DOHH2 (cell line): ENCODE data around the gene PCDHGC4.
A peak's percentile ranks its signal among the peaks of the same experiment; 100 is the strongest.

Experiments
- H3F3A ChIP-seq: fragments of 200-600 bp; sonication (generic), shearing (Covaris generic); 2 replicates; pipeline ENCODE4 v1.6.0; 2016; ENCODE audit warnings: antibody characterized with exemption, mild to moderate bottlenecking; ENCODE audit not compliant: control insufficient read depth, insufficient read depth
- H3K27ac ChIP-seq: fragments of 200-600 bp; sonication (generic); 2 replicates; pipeline ENCODE4 v1.5.1; 2014; ENCODE audit warnings: low read depth, mild to moderate bottlenecking, low read length, moderate library complexity
- H3K27me3 ChIP-seq: fragments of 200-600 bp; sonication (generic); 2 replicates; pipeline ENCODE4 v1.6.1; 2014; ENCODE audit warnings: mild to moderate bottlenecking, low read length, mixed read lengths; ENCODE audit not compliant: control insufficient read depth
- H3K36me3 ChIP-seq: fragments of 200-600 bp; sonication (generic); 2 replicates; pipeline ENCODE4 v1.6.1; 2014; ENCODE audit warnings: mild to moderate bottlenecking, low read length, moderate library complexity, mixed read lengths; ENCODE audit not compliant: control insufficient read depth
- H3K4me1 ChIP-seq: fragments of 200-600 bp; sonication (generic); 2 replicates; pipeline ENCODE4 v1.6.1; 2014; ENCODE audit warnings: mild to moderate bottlenecking, low read length, mixed read lengths; ENCODE audit not compliant: control insufficient read depth
- H3K4me2 ChIP-seq: fragments of 200-600 bp; sonication (generic); 2 replicates; pipeline ENCODE4 v1.6.0; 2014; ENCODE audit warnings: mild to moderate bottlenecking, low read length, moderate library complexity
- H3K4me3 ChIP-seq: fragments of 200-600 bp; sonication (generic); 2 replicates; pipeline ENCODE4 v1.5.1; 2014; ENCODE audit warnings: mild to moderate bottlenecking, low read length, mixed read lengths
- H3K79me2 ChIP-seq: fragments of 200-600 bp; sonication (generic); 2 replicates; pipeline ENCODE4 v1.6.1; 2014; ENCODE audit warnings: mild to moderate bottlenecking, low read length, mixed read lengths; ENCODE audit not compliant: control insufficient read depth
- H3K9me2 ChIP-seq: fragments of 200-600 bp; sonication (generic); replicated peaks from 2 replicates; pipeline ENCODE4 v1.6.1; 2014; ENCODE audit warnings: mild to moderate bottlenecking, low read length, mixed read lengths; ENCODE audit not compliant: control insufficient read depth
- H3K9me3 ChIP-seq: fragments of 200-600 bp; sonication (generic); 2 replicates; pipeline ENCODE4 v1.6.1; 2014; ENCODE audit warnings: antibody characterized with exemption, low read length, mixed read lengths; ENCODE audit not compliant: control insufficient read depth, insufficient read depth
- H4K20me1 ChIP-seq: fragments of 200-600 bp; sonication (generic); 2 replicates; pipeline ENCODE4 v1.6.0; 2014; ENCODE audit warnings: low read depth, mild to moderate bottlenecking, antibody characterized with exemption, low read length, moderate library complexity; ENCODE audit not compliant: control insufficient read depth, insufficient read depth
- CTCF ChIP-seq: fragments of 200-600 bp; sonication (generic); IDR thresholded peaks from one replicate; pipeline ENCODE4 v1.5.1; 2014; ENCODE audit warnings: antibody characterized with exemption, mild to moderate bottlenecking, low read depth, low read length; ENCODE audit not compliant: poor library complexity, severe bottlenecking
- EZH2phosphoT487 ChIP-seq: fragments of 200-600 bp; sonication (generic); IDR thresholded peaks from 2 replicates; pipeline ENCODE4 v1.6.1; 2017; ENCODE audit warnings: borderline replicate concordance, mild to moderate bottlenecking, antibody characterized with exemption, low read length, moderate library complexity, mixed read lengths

The PCDHGC4 gene

GRCh38 chr5:141506381-141507155, 21.7 kb downstream of the PCDHGC4 start:
- Histone ChIP-seq H3K4me1 (peaks cover 87% of the 10 kb centered on the region), H4K20me1 (no peaks in the 10 kb centered on the region), H3K9me3 (no peaks in the 10 kb centered on the region), H3K4me2 (peak overlapping the region; percentile 97), H3K27ac (peak overlapping the region; percentile 100), H3K9me2 (no peaks in the 10 kb centered on the region), H3K4me3 (peak overlapping the region; percentile 79), H3F3A (peaks cover 48% of the 10 kb centered on the region), H3K79me2 (peaks cover 50% of the 10 kb centered on the region), H3K27me3 (no peaks in the 10 kb centered on the region), H3K36me3 (peaks cover 79% of the 10 kb centered on the region)
- TF ChIP-seq EZH2phosphoT487 = no peak
- TF ChIP-seq CTCF = no peak

- Histone ChIP-seq H3K4me3 (peak overlapping the region; percentile 79), H3K9me2 (no peaks in the 10 kb centered on the region), H3K4me2 (peak overlapping the region; percentile 97), H3K27me3 (no peaks in the 10 kb centered on the region), H3K4me1 (peaks cover 96% of the 10 kb centered on the region), H3F3A (peaks cover 47% of the 10 kb centered on the region), H3K27ac (peak overlapping the region; percentile 100), H3K79me2 (peaks cover 50% of the 10 kb centered on the region), H3K9me3 (no peaks in the 10 kb centered on the region), H4K20me1 (no peaks in the 10 kb centered on the region), H3K36me3 (peaks cover 82% of the 10 kb centered on the region)
- TF ChIP-seq EZH2phosphoT487 (no peak), CTCF (no peak)
Observed at GRCh38 chr5:141507387-141508091, 22.7 kb downstream of the PCDHGC4 start.

- Histone ChIP-seq H3K79me2 (peaks cover 47% of the 10 kb centered on the region), H3K27ac (peak overlapping the region; percentile 100), H3K4me3 (peak overlapping the region; percentile 79), H3K27me3 (no peaks in the 10 kb centered on the region), H3K36me3 (peaks cover 83% of the 10 kb centered on the region), H3K9me2 (no peaks in the 10 kb centered on the region), H3K9me3 (no peaks in the 10 kb centered on the region), H4K20me1 (no peaks in the 10 kb centered on the region), H3F3A (peaks cover 55% of the 10 kb centered on the region), H3K4me2 (peak overlapping the region; percentile 97), H3K4me1 (peaks cover 100% of the 10 kb centered on the region)
- no peak for TF ChIP-seq CTCF
Observed at GRCh38 chr5:141508440-141508797, 23.6 kb downstream of the PCDHGC4 start.
